GM18520 (cell line): Measurements from ENCODE around the gene SEC22C.

ENCODE experiments used
- ATAC-seq: cut with Tn5 transposase; IDR thresholded peaks from one replicate; pipeline ENCODE4 v1.9.1; 2021; ENCODE audit not compliant: unreplicated experiment

The SEC22C gene

DNA sequence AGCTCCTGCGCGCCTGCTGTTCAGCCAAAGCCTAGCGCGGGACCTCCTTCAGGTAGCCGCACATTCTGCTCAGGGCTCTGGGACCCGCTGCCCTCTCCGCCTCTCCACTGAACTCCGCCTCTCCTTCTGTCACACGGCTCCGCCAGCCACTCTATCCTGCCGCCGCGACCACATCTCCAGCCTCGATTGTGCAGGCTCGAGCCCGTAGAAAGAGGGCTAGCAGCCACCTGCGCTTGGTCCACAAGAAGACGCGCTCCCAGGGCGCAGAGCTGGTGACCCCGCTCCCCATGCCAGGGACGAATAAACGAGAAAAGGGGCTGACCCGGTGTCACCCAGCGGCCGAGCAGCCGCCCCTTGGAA lies 80.5 kb downstream of the SEC22C start:
- ATAC-seq = no peak

DNA sequence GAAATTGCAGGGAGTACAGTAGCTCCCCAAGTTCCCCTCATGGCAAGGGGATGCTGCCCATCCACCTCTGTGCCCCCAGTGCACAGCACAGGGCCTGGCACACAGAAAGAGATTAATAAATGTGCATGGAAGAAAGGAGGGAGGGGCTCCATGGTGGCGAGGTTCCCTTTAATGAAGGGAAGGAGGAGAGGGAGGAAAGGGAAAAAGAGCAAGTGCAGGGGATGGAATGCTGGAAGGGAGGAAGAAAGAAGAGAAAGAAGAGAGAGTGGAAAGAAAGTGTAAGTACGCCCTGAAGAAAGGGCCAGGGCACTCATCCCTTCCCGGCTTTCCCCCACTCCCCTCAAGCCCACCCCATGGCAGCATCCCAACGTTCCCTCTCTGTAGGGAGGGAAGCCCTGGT lies 80.9 kb downstream of the SEC22C start:
- ATAC-seq = no peak

DNA sequence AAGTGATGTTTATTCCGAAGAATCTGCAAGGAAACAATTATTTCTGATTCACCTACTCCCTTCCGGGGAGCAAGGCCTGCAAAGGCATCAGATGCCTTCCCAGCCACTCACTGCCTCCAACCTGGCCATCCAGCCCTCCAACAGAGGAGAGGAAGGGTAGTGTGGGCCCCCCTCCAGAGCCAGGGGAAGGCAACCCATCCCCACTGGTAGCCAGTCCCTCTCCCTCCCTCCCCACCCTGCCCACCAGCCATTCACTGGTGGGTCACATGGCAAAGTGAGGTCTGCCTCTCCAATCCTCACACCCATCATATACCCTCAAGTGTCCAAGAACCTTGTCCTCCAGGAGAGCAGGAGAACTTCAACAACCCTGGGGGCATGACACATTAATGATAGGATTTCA lies 81.7 kb downstream of the SEC22C start:
- ATAC-seq = no peak

DNA sequence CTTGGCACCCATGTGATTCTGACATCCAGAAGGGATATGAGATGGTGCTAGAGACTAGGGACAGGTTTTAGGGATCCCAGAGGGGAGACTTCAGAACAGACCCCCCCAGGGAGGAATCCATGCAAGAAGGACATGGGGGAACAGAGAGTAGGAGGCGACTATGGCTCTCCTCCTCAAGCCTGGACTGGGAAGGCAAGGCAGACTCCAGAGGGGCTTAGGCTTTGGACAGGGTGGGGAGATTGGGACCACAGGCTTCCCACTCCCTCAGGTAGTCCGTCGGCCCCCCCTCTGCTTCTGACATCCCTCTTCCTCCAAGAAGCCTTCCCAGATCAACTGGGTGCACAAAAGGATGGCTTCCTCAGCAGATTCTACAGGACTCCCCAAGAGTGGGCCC lies 82.3 kb downstream of the SEC22C start:
- no peak for ATAC-seq

DNA sequence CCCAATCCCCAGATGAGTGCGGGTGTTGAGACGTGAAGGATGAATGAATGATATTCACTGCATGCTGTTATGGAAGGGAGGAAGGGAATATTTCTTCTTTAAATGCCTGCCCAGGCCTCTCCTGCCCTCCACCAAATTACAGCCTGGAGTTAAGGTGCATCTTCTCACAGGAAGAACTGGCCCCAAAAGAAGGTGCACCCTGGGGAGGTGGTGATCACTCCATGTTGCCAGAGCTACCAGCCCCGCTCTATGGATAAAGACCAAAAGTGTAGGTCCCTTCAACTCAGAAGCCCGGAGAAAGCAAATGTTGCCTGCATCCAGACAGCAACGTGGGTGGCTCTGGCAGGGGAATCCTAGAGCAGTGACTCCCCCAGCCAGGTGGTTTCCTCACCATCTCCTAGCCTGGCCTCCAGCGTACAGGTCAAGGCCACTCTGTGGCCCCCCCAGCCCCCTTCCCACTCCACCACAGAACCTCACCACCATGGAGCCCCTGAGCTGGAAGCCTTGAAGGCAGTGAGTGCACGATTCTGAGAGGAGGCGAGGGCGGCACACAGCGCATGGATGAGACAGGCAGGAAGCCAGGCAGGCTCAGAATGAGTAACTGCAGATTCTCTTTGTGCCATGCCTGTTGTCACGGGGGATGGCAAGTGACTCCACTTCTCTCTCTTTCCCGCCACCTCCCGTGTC lies 82.8 kb downstream of the SEC22C start:
- ATAC-seq = no peak

DNA sequence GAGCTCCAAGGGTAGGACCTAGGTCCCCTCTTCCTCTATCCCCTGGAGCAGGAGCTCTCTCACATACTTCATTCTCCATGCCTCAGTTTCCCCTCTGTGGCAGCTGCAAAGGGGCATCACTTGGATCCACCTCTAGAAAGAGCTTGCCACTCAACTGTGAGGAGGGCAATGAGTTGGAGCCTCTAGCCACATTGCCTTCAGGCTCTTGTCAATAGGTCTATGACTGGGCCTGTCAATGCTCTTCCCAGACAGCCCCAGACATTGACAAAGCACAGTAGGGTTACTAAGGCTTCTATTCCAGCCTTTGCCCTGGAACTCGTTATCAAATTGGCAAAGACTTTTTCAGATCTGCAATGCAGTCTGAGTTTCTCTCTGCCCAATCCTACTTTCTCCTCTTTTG lies 83.7 kb downstream of the SEC22C start:
- ATAC-seq = no peak
